GM18867 (cell line): ENCODE results near the gene GNPTAB.

Experiments
- ATAC-seq: cut with Tn5 transposase; IDR thresholded peaks from one replicate; pipeline ENCODE4 v1.9.1; 2021; ENCODE audit warnings: mild to moderate bottlenecking, moderate library complexity; ENCODE audit not compliant: unreplicated experiment

GNPTAB gene

GRCh38 chr12:101809208-101809607 lies 21.6 kb downstream of the GNPTAB start:
- no peak for ATAC-seq

- ATAC-seq: no peak
Measured at GRCh38 chr12:101806265-101806664, 24.5 kb downstream of the GNPTAB start.

GRCh38 chr12:101804409-101804808 lies 26.4 kb downstream of the GNPTAB start:
- ATAC-seq: no peak

- ATAC-seq: no peak
Measured at GRCh38 chr12:101803978-101804377, 26.8 kb downstream of the GNPTAB start.

- no peak for ATAC-seq
Measured at GRCh38 chr12:101802486-101802885, 28.3 kb downstream of the GNPTAB start.

GRCh38 chr12:101799774-101800173 lies 31.0 kb downstream of the GNPTAB start:
- ATAC-seq: no peak

- ATAC-seq: no peak
Measured at GRCh38 chr12:101795786-101796185, 35.0 kb downstream of the GNPTAB start.

GRCh38 chr12:101795013-101795412 lies 35.7 kb downstream of the GNPTAB start:
- ATAC-seq: no peak

GRCh38 chr12:101794574-101794973 lies 36.2 kb downstream of the GNPTAB start:
- ATAC-seq: no peak

- no peak for ATAC-seq
Measured at GRCh38 chr12:101793401-101793800, 37.4 kb downstream of the GNPTAB start.

- ATAC-seq: no peak
Measured at GRCh38 chr12:101792046-101792931, 38.5 kb downstream of the GNPTAB start.

GRCh38 chr12:101789171-101789570 lies 41.6 kb downstream of the GNPTAB start:
- ATAC-seq: no peak

GRCh38 chr12:101785671-101786070 lies 45.1 kb downstream of the GNPTAB start:
- ATAC-seq: no peak

- ATAC-seq: no peak
Measured at GRCh38 chr12:101784376-101784775, 46.4 kb downstream of the GNPTAB start.

GRCh38 chr12:101783838-101784237 lies 46.9 kb downstream of the GNPTAB start:
- ATAC-seq: no peak

- no peak for ATAC-seq
Measured at GRCh38 chr12:101783150-101783549, 47.6 kb downstream of the GNPTAB start.

- ATAC-seq: no peak
Measured at GRCh38 chr12:101782273-101782731, 48.5 kb downstream of the GNPTAB start.

- no peak for ATAC-seq
Measured at GRCh38 chr12:101781834-101782233, 48.9 kb downstream of the GNPTAB start.

- no peak for ATAC-seq
Measured at GRCh38 chr12:101780599-101780998, 50.2 kb downstream of the GNPTAB start.

GRCh38 chr12:101779626-101780025 lies 51.1 kb downstream of the GNPTAB start:
- ATAC-seq: no peak

GRCh38 chr12:101779200-101779599 lies 51.6 kb downstream of the GNPTAB start:
- ATAC-seq: no peak

GRCh38 chr12:101777978-101778377 lies 52.8 kb downstream of the GNPTAB start:
- no peak for ATAC-seq

- ATAC-seq: no peak
Measured at GRCh38 chr12:101777485-101777884, 53.3 kb downstream of the GNPTAB start.
